ENCODE results near the gene TF. TPM values are rescaled to one million over a fixed set of nuclear protein-coding genes. Genes with fewer than 3 reads are reported as not detected.
A peak's percentile ranks its signal among the peaks of the same experiment; 100 is the strongest.

Gene TF
- total and polyA plus RNA-seq, 12 donors, result under 0.01 to 15.5 (median 2.2) TPM; not detected in 1

GRCh38 chr3:133824961-133825485 lies 78.8 kb downstream of the TF start:
- intact Hi-C loops (cut with DNase I), result loop anchor here (5.0 kb wide), 1 partner anchor 102 kb away; no protein-coding TSS in a partner anchor
- WGBS, 4 donors, result 79 to 89% (median 88%) methylated on average over 7 to 8 of the region's 8 CpGs
- no peak overlapping the region for H3K4me3 ChIP-seq
- H3K27ac ChIP-seq, result no peak overlapping the region
- H3K36me3 ChIP-seq (replicated peaks in 1 of 2), result peaks cover 0 to 22% of the 10 kb centered on the region in 2 donors
- no peaks in the 10 kb centered on the region for H3K4me1 ChIP-seq (replicated peaks in 1 of 2)
- no peak for TF ChIP-seq POLR2A (IDR thresholded peaks at IDR 0.05)
- TF ChIP-seq, protein P1, sequence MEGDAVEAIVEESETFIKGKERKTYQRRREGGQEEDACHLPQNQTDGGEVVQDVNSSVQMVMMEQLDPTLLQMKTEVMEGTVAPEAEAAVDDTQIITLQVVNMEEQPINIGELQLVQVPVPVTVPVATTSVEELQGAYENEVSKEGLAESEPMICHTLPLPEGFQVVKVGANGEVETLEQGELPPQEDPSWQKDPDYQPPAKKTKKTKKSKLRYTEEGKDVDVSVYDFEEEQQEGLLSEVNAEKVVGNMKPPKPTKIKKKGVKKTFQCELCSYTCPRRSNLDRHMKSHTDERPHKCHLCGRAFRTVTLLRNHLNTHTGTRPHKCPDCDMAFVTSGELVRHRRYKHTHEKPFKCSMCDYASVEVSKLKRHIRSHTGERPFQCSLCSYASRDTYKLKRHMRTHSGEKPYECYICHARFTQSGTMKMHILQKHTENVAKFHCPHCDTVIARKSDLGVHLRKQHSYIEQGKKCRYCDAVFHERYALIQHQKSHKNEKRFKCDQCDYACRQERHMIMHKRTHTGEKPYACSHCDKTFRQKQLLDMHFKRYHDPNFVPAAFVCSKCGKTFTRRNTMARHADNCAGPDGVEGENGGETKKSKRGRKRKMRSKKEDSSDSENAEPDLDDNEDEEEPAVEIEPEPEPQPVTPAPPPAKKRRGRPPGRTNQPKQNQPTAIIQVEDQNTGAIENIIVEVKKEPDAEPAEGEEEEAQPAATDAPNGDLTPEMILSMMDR (IDR thresholded peaks at IDR 0.05), result no peak
- DNase-seq, result peak in 1 of 7 donors; percentile 31
- no peaks in the 10 kb centered on the region for H3K27me3 ChIP-seq
- no peaks in the 10 kb centered on the region for H3K9me3 ChIP-seq (replicated peaks in 1 of 3)

DNA sequence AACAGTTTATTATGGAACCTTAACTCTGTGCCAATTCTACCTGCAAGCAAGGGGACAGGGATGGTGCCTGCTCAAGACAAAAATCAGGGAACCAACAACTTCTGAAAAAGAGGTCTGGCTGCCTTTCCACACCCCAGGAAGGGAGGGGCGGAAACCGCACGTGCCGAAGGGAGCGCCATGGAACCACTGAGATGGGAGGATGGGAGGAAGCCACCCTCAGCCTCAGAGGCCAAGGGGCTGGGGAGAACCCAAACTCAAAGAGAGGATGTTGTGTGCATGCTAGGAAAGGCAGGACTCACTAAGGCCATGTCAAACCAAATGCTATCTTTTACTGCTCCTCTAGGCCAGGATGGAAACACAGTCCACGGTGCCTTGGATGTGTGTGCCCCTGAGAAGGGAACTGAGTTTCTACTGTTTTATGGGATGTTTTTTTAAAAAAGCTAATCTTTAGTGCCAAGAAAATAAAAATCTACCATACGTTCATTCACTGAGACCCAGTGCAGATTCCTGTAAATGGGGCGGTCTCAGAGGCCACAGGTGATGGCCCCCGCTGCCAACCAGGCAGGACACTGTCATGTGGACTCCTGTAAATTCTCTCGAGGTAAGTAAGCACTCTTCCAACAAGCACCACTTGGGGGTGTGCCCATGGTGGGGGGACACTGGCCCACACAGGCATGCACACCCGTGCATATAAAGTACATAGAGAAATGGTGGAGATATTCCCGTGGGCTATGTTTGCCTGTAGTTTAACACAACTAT lies 80.0 kb downstream of the TF start:
- 88 to 94% (median 90%) methylated on average over 12 of the region's 12 CpGs for WGBS, 4 donors
- Histone ChIP-seq H3K27me3 (no peaks in the 10 kb centered on the region), H3K4me3 (no peak overlapping the region), H3K4me1 (replicated peaks in 1 of 2) (no peaks in the 10 kb centered on the region), H3K27ac (no peak overlapping the region), H3K9me3 (replicated peaks in 1 of 3) (no peaks in the 10 kb centered on the region), H3K36me3 (replicated peaks in 1 of 2) (peaks cover 0 to 11% of the 10 kb centered on the region in 2 donors)
- intact Hi-C loops (cut with DNase I), result no loop called here
- peak in 1 of 7 donors; percentile 44 for DNase-seq
- no peak for TF ChIP-seq POLR2A (IDR thresholded peaks at IDR 0.05)
- TF ChIP-seq, protein P1 (IDR thresholded peaks at IDR 0.05), result no peak

DNA sequence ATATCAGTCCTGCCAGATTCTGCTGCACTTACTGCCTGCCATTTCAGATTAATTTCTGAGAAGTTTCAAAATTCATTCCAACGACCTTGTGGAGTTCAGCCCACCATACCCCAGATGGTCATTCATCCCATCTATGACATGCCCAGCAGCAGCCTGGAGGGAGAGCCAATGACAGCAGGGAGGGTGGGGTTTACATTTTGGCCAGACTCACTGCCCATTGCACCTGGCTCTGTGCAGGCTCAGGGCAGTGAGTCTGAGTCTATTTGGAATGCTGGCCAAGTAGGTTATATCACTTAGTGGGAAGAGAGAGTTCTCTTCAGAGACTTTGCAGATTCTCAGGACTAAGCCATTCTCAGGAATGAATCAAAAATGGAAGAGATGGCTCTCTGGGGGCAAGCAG lies 80.9 kb downstream of the TF start:
- intact Hi-C loops (cut with DNase I), result no loop called here
- WGBS, 4 donors, result 11 to 25% (median 20%) methylated on average over 1 of the region's 1 CpG
- TF ChIP-seq, protein P1 (IDR thresholded peaks at IDR 0.05), result no peak
- TF ChIP-seq POLR2A (IDR thresholded peaks at IDR 0.05), result no peak
- no peak overlapping the region for H3K27ac ChIP-seq
- peak in 1 of 7 donors; percentile 35 for DNase-seq
- H3K4me3 ChIP-seq, result no peak overlapping the region
- H3K27me3 ChIP-seq, result no peaks in the 10 kb centered on the region
- H3K36me3 ChIP-seq (replicated peaks in 1 of 2), result peaks cover 0 to 7% of the 10 kb centered on the region in 2 donors
- no peaks in the 10 kb centered on the region for H3K9me3 ChIP-seq (replicated peaks in 1 of 3)
- H3K4me1 ChIP-seq (replicated peaks in 1 of 2), result no peaks in the 10 kb centered on the region

DNA sequence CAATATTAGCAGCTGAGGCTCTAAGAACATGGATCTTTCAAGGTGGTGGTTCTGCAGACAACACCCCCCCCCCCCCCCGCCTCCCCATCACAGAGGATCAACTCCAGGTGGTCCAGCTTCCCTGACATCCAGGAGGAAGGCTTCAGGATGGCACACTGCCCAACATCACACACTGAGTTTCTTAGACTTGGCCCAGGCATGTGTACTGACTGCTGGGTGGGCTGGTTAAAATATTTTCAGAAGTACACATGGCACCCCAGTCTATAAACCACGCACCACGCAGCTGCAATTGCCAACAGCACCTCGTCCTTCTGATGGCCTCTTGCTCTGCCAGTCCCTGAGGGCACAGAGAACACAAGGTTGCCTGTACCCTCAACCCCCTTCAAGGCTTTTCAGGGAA lies 81.5 kb downstream of the TF start:
- Histone ChIP-seq H3K27me3 (no peaks in the 10 kb centered on the region), H3K36me3 (replicated peaks in 1 of 2) (peaks cover 0 to 4% of the 10 kb centered on the region in 2 donors), H3K9me3 (replicated peaks in 1 of 3) (no peaks in the 10 kb centered on the region), H3K4me1 (replicated peaks in 1 of 2) (no peaks in the 10 kb centered on the region), H3K27ac (no peak overlapping the region), H3K4me3 (no peak overlapping the region)
- intact Hi-C loops (cut with DNase I), result no loop called here
- 61 to 86% (median 80%) methylated on average over 3 to 4 of the region's 4 CpGs for WGBS, 4 donors
- peak in 1 of 7 donors; percentile 48 for DNase-seq
- no peak for TF ChIP-seq POLR2A (IDR thresholded peaks at IDR 0.05)
- TF ChIP-seq, protein P1 (IDR thresholded peaks at IDR 0.05), result no peak
